Mucosa of rectum (tissue), 2 donors: ENCODE results near the gene FGL2.

Experiments
- H3K27ac ChIP-seq, 2 donors: one replicate each; pipeline ENCODE4 v1.7.0; 2013; ENCODE audit warnings: inconsistent platforms in 2 of 2, low read depth in 2 of 2, low read length in 2 of 2
- H3K27me3 ChIP-seq, 2 donors: one replicate each; pipeline ENCODE4 v1.7.0; 2013; ENCODE audit warnings: low read length in 2 of 2; ENCODE audit not compliant: control insufficient read depth in 2 of 2, insufficient read depth in 2 of 2
- H3K36me3 ChIP-seq, 2 donors: one replicate each; pipeline ENCODE4 v1.7.0; 2013; ENCODE audit warnings: low read length in 2 of 2; ENCODE audit not compliant: control insufficient read depth in 2 of 2, insufficient read depth in 2 of 2
- H3K4me1 ChIP-seq, 2 donors: one replicate each; pipeline ENCODE4 v1.7.0; 2013; ENCODE audit warnings: low read length in 2 of 2, mild to moderate bottlenecking in 1 of 2; ENCODE audit not compliant: control insufficient read depth in 2 of 2, insufficient read depth in 2 of 2
- H3K4me3 ChIP-seq, 2 donors: one replicate each; pipeline ENCODE4 v1.7.0; 2013; ENCODE audit warnings: low read length in 2 of 2
- H3K9ac ChIP-seq, 2 donors: one replicate each; pipeline ENCODE4 v1.7.0; 2013; ENCODE audit warnings: low read length in 2 of 2, low read depth in 1 of 2, mild to moderate bottlenecking in 1 of 2
- H3K9me3 ChIP-seq, 2 donors: one replicate each; pipeline ENCODE4 v1.7.0; 2013; ENCODE audit warnings: low read length in 2 of 2; ENCODE audit not compliant: control insufficient read depth in 2 of 2
- donor health status: healthy.
- donor health status: Normal muscosa, but diverticular disease.

FGL2 gene

DNA sequence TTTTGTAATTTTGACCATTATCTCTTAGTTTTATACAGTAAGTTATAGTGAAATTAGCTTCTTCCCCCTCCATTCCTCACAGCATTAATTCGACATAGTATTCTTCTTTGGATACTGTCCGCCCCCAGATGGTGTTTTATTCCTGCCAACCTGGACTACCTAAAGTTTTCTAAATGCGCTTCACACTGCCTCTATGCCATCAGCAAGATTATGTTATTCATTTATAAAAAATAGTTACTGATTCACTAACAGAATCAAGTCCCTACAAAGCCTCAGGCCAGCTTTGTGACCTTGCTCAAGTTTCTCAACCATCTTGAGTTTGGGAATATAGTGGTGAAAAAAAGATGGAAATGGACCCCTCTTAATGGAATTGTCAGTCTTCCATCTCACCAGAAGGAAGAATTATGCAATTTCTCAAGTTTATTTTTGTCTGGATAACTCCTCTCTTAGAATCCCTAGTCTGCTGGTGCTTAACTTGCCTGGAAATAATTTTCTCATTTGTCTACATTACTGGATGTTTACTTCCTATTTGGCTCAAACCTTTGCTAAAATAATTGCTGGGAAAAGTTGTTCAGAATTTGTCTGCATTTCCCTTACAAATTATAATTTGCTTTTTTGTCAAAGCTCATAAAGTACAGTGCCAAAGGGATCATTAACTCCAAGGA lies 16.7 kb upstream of the FGL2 start:
- Histone ChIP-seq H3K9ac (no peak overlapping the region), H3K4me1 (peaks cover 2 to 3% of the 10 kb centered on the region in 2 donors), H3K27ac (no peak overlapping the region), H3K36me3 (no peaks in the 10 kb centered on the region), H3K9me3 (no peaks in the 10 kb centered on the region), H3K27me3 (no peaks in the 10 kb centered on the region), H3K4me3 (no peak overlapping the region)

DNA sequence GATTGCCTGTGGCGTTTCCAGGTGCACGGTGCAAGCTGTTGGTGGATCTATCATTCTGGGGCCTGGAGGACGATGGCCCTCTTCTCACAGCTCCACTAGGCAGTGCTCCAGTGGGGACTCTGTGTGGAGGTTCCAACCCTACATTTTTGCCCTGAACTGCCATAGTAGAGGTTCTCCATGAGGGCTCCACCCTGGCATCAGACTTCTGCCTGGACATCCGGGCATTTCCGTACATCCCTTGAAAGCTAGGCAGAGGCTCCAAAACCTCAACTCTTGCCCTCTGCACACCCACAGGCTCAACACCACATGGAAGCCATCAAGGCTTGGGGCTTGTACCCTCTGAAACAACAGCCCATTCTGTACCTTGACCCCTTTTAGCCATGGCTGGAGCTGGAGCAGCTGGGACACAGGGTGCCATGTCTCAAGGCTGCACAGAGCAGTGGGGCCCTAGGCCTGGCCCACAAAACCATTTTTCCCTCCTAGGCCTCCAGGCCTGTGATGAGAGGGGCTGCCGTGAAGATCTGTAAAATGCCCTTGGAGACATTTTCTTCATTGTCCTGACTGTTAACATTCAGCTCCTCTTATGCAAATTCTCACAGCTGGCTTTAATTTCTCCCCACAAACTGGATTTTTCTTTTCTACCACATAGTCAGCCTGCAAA lies 10.0 kb upstream of the FGL2 start:
- peaks cover 5 to 7% of the 10 kb centered on the region in 2 donors for H3K9me3 ChIP-seq
- no peaks in the 10 kb centered on the region for H3K4me1 ChIP-seq
- no peaks in the 10 kb centered on the region for H3K36me3 ChIP-seq
- H3K27me3 ChIP-seq = no peaks in the 10 kb centered on the region
- no peak overlapping the region for H3K4me3 ChIP-seq
- H3K27ac ChIP-seq = no peak overlapping the region
- H3K9ac ChIP-seq = no peak overlapping the region

DNA sequence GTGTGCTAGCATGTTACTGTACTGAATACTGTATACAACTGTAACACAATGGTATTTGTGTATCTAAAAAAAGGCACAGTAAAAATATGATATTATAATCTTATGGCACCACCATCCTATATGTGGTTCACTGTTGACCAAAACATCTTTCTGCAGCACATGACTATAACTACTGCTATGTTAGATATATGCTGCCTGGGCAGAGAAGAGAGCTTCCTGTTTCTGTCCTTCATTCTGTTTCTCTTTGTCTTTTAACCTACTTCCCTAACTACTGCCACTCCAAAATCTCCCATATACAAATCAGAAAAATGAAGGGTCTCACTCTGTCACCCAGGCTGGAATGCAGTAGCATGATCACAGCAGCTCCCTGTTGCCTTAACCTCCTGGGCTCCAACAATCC lies 8.8 kb upstream of the FGL2 start:
- Histone ChIP-seq H3K36me3 (no peaks in the 10 kb centered on the region), H3K27ac (no peak overlapping the region), H3K4me1 (no peaks in the 10 kb centered on the region), H3K4me3 (no peak overlapping the region), H3K27me3 (no peaks in the 10 kb centered on the region), H3K9me3 (peaks cover 5 to 7% of the 10 kb centered on the region in 2 donors), H3K9ac (no peak overlapping the region)

DNA sequence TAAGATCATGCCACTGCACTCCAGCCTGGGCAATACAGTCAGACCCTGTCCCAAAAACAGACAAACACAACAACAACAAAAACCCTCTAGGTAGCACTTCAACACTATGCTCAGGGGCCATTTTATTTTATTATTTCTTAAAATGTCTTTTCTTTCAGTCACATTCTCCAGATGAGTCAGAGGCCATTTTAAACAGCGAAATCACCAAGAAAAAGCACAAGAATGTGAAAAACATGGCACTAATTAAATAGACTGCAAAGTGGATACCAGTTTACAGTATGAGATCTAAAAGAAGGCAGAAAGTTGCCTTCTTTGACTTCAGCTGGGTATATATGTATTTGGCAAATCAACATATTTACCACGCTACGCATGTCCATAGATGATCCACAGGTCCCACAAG lies 6.1 kb upstream of the FGL2 start:
- no peaks in the 10 kb centered on the region for H3K27me3 ChIP-seq
- no peak overlapping the region for H3K27ac ChIP-seq
- H3K36me3 ChIP-seq = no peaks in the 10 kb centered on the region
- peaks cover 6 to 8% of the 10 kb centered on the region in 2 donors for H3K4me1 ChIP-seq
- H3K9me3 ChIP-seq = peaks cover 5 to 7% of the 10 kb centered on the region in 2 donors
- H3K9ac ChIP-seq = no peak overlapping the region
- no peak overlapping the region for H3K4me3 ChIP-seq

DNA sequence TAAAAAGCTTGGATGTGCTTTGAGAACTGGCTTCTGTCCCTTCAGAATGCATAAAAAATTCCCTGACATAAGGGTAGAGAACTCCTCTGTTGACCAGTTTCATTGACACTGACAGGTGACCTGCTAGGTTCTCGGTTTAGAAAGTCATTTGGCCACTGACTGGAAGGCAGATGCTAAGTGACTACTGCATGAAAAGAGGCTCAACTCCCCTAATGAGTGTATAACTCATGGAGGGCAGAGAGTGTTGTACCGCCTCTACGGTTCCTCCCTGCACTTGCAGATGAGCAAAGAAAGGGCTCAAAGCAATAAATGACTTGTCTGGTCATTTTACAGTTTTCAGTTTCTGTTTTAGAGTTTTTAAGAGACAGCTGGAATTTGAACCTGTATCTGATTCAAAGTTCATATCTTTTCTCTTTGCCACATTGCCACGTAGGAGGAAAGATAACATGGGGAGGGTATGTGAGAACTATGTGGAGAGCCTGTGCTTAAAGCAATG lies 2.9 kb upstream of the FGL2 start:
- H3K9me3 ChIP-seq = no peaks in the 10 kb centered on the region
- H3K4me1 ChIP-seq = peaks cover 15 to 30% of the 10 kb centered on the region in 2 donors
- H3K4me3 ChIP-seq = no peak overlapping the region
- no peak overlapping the region for H3K9ac ChIP-seq
- H3K36me3 ChIP-seq = no peaks in the 10 kb centered on the region
- H3K27me3 ChIP-seq = no peaks in the 10 kb centered on the region
- peak overlapping the region; percentile 40 to 58 for H3K27ac ChIP-seq

DNA sequence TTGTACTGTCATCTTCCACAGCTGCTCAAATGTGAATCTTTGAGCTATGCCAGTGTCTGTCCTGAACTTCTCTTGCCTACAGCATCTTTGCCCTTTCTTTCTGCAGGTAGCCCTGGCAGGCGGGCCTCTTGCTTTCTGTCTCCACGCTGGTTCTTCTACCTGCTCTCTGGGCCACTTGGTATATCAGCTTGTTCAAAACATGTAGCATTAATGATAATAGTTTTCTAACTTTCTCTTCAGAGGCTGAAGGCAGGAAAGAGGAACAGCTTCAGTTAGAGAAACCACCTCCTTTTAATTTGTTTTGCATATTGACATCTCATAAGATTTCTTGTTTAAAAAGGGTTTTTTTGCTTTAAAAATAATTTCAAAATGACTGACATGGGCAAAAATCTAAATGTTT lies 923 bp upstream of the FGL2 start:
- peaks cover 21 to 32% of the 10 kb centered on the region in 2 donors for H3K4me1 ChIP-seq
- H3K9me3 ChIP-seq = no peaks in the 10 kb centered on the region
- peak overlapping the region in 1 of 2 donors; percentile 75 for H3K4me3 ChIP-seq
- H3K36me3 ChIP-seq = no peaks in the 10 kb centered on the region
- no peaks in the 10 kb centered on the region for H3K27me3 ChIP-seq
- H3K27ac ChIP-seq = peak overlapping the region; percentile 0 to 56
- no peak overlapping the region for H3K9ac ChIP-seq

DNA sequence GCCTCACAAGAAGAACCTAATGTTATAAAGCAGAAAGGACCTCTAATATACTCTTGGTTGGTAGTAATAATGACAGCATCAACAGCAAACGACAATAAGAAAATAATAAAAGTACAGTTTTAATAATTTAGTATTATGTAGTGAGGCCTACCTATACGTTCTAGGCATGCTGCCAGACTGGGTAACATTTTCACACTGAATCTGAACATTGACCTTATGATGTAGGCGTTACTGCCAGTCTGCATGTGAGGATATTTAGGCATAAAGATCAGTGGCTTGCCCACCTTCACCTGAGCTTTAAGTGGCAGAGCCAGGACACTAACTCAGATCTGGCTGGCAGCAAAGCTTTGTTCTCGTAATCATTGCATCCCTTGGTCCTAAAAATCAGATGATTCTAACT lies 2.5 kb downstream of the FGL2 start:
- Histone ChIP-seq H3K9ac (peak overlapping the region in 1 of 2 donors; percentile 45), H3K27me3 (no peaks in the 10 kb centered on the region), H3K4me1 (peaks cover 17 to 25% of the 10 kb centered on the region in 2 donors), H3K27ac (peak overlapping the region in 1 of 2 donors; percentile 54), H3K36me3 (no peaks in the 10 kb centered on the region), H3K4me3 (peak overlapping the region; percentile 56 to 75), H3K9me3 (no peaks in the 10 kb centered on the region)

DNA sequence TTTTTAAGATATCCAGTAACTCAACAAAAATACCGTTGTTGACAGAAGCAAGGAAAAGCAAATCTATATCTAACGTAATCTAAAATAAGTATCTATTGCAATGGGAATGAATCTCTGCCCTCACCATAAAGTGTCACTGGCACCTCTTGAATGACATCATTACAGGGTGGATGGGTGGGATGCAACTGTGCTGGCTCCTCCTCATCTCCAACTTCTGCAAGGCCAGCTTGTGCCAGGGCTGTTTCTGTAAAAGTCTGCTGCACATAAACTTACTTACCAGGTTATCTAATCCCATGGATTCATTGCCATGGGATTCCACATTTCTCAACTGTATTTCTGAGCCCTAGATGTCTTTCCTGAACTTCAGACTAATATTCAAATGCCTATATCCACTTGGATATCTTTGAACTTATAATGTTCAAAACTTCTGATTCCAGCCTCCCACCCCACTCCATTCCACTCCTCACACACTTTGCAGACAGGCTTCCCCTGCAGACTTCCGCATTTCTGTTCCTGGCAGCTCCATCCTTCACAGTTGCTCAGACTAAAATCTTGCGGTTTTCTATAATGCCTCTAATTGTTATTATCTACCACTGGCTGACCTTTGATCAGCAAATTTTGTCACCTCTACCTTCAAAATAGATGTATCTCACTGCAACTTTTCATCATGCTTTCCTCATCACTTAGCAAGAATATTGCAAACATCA lies 10.7 kb downstream of the FGL2 start:
- Histone ChIP-seq H3K36me3 (no peaks in the 10 kb centered on the region), H3K9ac (no peak overlapping the region), H3K4me3 (no peak overlapping the region), H3K27ac (no peak overlapping the region), H3K27me3 (no peaks in the 10 kb centered on the region), H3K9me3 (no peaks in the 10 kb centered on the region), H3K4me1 (no peaks in the 10 kb centered on the region)

DNA sequence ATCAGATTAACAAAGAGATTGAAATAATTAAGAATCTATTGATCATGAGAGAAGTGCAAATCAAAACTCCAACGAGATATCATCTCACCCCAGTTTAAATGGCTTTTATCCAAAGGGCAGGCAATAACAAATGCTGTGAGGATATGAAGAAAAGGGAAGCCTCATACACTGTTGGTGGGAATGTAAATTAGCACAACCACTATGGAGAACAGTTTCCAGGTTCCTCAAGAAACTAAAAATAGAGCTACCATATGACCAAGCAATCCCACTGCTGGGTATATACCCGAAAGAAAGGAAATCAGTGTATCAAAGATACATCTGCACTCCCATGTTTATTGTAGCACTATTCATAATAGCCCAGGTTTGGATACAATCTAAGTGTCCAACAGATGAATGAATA lies 13.8 kb downstream of the FGL2 start:
- Histone ChIP-seq H3K36me3 (no peaks in the 10 kb centered on the region), H3K27ac (no peak overlapping the region), H3K4me1 (peaks cover 0 to 4% of the 10 kb centered on the region in 2 donors), H3K27me3 (no peaks in the 10 kb centered on the region), H3K9ac (no peak overlapping the region), H3K9me3 (no peaks in the 10 kb centered on the region), H3K4me3 (no peak overlapping the region)

DNA sequence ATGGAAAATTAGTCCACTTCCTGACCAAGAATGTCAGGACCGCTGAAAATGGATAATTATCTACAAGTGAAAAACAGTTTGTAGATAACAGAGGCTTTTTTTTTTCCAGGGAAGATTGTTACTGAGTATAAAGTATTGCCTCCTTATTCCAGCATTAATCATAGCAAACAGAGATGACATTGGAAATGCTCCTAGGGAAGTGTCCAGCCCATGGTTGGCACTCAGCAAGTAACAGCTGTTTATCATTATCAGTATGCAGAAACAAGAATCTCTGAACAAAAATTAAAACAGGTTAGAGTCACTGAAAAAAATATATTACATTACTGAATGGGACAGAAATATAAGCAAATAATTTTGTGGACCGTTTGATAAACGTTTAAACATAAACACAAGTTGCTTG lies 14.6 kb downstream of the FGL2 start:
- Histone ChIP-seq H3K9me3 (no peaks in the 10 kb centered on the region), H3K4me3 (no peak overlapping the region), H3K27me3 (no peaks in the 10 kb centered on the region), H3K36me3 (no peaks in the 10 kb centered on the region), H3K4me1 (peaks cover 0 to 4% of the 10 kb centered on the region in 2 donors), H3K27ac (no peak overlapping the region), H3K9ac (no peak overlapping the region)
